Activated CD8-positive, alpha-beta memory T cell treated with anti-CD3 and anti-CD28 coated beads for 1 hour (primary cell): Measurements from ENCODE around the gene CNTNAP2.

Experiments
- DNase-seq, 2 donors: peaks; one replicate each; pipeline ENCODE4 v3.0.0-alpha.2; 2020; ENCODE audit warnings: low read depth in 1 of 2; ENCODE audit errors: extremely low read depth in 1 of 2

CNTNAP2 gene

GRCh38 chr7:147300293-147300692 lies 1183.7 kb downstream of the CNTNAP2 start:
- DNase-seq: no peak

- DNase-seq: no peak
Measured at GRCh38 chr7:147304376-147304775, 1187.8 kb downstream of the CNTNAP2 start.

GRCh38 chr7:147305827-147306226 lies 1189.2 kb downstream of the CNTNAP2 start:
- no peak for DNase-seq

GRCh38 chr7:147308539-147308938 lies 1191.9 kb downstream of the CNTNAP2 start:
- no peak for DNase-seq

GRCh38 chr7:147311336-147311735 lies 1194.7 kb downstream of the CNTNAP2 start:
- DNase-seq: no peak

GRCh38 chr7:147321504-147321903 lies 1204.9 kb downstream of the CNTNAP2 start:
- no peak for DNase-seq

- DNase-seq: no peak
Measured at GRCh38 chr7:147332988-147333387, 1216.4 kb downstream of the CNTNAP2 start.

- no peak for DNase-seq
Measured at GRCh38 chr7:147363101-147363500, 1246.5 kb downstream of the CNTNAP2 start.

GRCh38 chr7:147376192-147376591 lies 1259.6 kb downstream of the CNTNAP2 start:
- no peak for DNase-seq

- DNase-seq: no peak
Measured at GRCh38 chr7:147380926-147381325, 1264.3 kb downstream of the CNTNAP2 start.

GRCh38 chr7:147394329-147394728 lies 1277.7 kb downstream of the CNTNAP2 start:
- no peak for DNase-seq

GRCh38 chr7:147400221-147400689 lies 1283.7 kb downstream of the CNTNAP2 start:
- DNase-seq: no peak

GRCh38 chr7:147400925-147401324 lies 1284.3 kb downstream of the CNTNAP2 start:
- DNase-seq: no peak

GRCh38 chr7:147405621-147406020 lies 1289.0 kb downstream of the CNTNAP2 start:
- no peak for DNase-seq

- DNase-seq: no peak
Measured at GRCh38 chr7:147406521-147407135, 1290.0 kb downstream of the CNTNAP2 start.

- no peak for DNase-seq
Measured at GRCh38 chr7:147411096-147411495, 1294.5 kb downstream of the CNTNAP2 start.

GRCh38 chr7:147412109-147412508 lies 1295.5 kb downstream of the CNTNAP2 start:
- DNase-seq: no peak

GRCh38 chr7:147412782-147413556 lies 1296.4 kb downstream of the CNTNAP2 start:
- DNase-seq: no peak

GRCh38 chr7:147413557-147413870 lies 1296.9 kb downstream of the CNTNAP2 start:
- no peak for DNase-seq

- DNase-seq: no peak
Measured at GRCh38 chr7:147415991-147416390, 1299.4 kb downstream of the CNTNAP2 start.

GRCh38 chr7:147418966-147419365 lies 1302.4 kb downstream of the CNTNAP2 start:
- DNase-seq: no peak

GRCh38 chr7:147423875-147424274 lies 1307.3 kb downstream of the CNTNAP2 start:
- no peak for DNase-seq
